ENCODE results near the gene DRAXIN. TPM values are rescaled to one million over a fixed set of nuclear protein-coding genes. Genes with fewer than 3 reads are reported as not detected.

The DRAXIN gene
- total RNA-seq, 1 experiment from 2014 or later, result 5.5 TPM

DNA sequence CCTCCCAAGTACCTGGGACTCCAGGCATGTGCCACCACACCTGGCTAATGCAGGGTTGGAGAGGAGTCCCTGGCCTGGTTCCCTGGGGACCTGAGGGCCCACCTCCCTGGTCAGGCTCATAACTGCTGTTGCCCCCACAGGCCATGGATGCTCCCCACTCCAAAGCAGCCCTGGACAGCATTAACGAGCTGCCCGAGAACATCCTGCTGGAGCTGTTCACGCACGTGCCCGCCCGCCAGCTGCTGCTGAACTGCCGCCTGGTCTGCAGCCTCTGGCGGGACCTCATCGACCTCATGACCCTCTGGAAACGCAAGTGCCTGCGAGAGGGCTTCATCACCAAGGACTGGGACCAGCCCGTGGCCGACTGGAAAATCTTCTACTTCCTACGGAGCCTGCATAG lies 23.0 kb upstream of the DRAXIN start:
- no peak overlapping the region for H3K4me3 ChIP-seq (ENCODE audit: low read depth, low read length, poor library complexity, severe bottlenecking)
- POLR2A ChIA-PET (ENCODE audit: low non-redundant PET), result no interaction called here
- no peak overlapping the region for H3K27ac ChIP-seq (ENCODE audit: low read depth, low read length, poor library complexity, severe bottlenecking)
- TF ChIP-seq, protein P1, sequence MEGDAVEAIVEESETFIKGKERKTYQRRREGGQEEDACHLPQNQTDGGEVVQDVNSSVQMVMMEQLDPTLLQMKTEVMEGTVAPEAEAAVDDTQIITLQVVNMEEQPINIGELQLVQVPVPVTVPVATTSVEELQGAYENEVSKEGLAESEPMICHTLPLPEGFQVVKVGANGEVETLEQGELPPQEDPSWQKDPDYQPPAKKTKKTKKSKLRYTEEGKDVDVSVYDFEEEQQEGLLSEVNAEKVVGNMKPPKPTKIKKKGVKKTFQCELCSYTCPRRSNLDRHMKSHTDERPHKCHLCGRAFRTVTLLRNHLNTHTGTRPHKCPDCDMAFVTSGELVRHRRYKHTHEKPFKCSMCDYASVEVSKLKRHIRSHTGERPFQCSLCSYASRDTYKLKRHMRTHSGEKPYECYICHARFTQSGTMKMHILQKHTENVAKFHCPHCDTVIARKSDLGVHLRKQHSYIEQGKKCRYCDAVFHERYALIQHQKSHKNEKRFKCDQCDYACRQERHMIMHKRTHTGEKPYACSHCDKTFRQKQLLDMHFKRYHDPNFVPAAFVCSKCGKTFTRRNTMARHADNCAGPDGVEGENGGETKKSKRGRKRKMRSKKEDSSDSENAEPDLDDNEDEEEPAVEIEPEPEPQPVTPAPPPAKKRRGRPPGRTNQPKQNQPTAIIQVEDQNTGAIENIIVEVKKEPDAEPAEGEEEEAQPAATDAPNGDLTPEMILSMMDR (conservative IDR thresholded peaks at IDR 0.05; ENCODE audit: low read depth, low read length), result no peak
- no peak for TF ChIP-seq EZH2 (IDR thresholded peaks at IDR 0.05; ENCODE audit: borderline replicate concordance, low read depth, low read length, poor library complexity, severe bottlenecking)
- no peaks in the 10 kb centered on the region for H3K4me1 ChIP-seq (ENCODE audit: insufficient read depth, low read length, poor library complexity, severe bottlenecking)
- intact Hi-C loops (cut with micrococcal nuclease; ENCODE audit: unreplicated experiment), result no loop called here
- H3K36me3 ChIP-seq (ENCODE audit: insufficient read depth, low read length, poor library complexity, severe bottlenecking), result peaks cover 8% of the 10 kb centered on the region
- no peaks in the 10 kb centered on the region for H3K9me3 ChIP-seq (ENCODE audit: low read depth, low read length, poor library complexity, severe bottlenecking)
- H3K27me3 ChIP-seq (replicated peaks; ENCODE audit: insufficient read depth, low read depth, low read length, poor library complexity), result no peaks in the 10 kb centered on the region
- DNase-seq (ENCODE audit: low spot score), result no peak
- BruUV-seq (replicated peaks), result no TSS peak
- CTCF ChIA-PET, result no interaction called here

DNA sequence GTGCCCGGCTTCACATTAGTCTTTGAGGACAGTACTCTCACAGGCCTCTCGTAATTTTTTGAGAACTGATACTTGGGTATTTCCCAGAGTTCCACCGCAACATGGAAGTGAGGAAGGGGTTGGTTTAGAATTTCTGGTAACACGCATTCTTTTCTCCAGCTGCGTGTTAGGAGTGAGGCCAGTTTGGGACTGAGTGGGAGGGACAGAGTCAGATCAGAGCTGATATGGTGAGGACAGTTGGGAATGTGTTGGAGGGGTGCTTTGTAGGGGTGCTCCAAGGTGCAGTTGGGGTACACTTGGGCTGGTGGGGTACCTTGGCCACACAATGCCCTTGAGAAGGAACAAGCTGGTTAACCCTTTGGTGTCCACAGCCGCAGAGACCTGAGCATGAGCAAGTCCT lies 20.8 kb upstream of the DRAXIN start:
- no peak for TF ChIP-seq EZH2 (IDR thresholded peaks at IDR 0.05; ENCODE audit: borderline replicate concordance, low read depth, low read length, poor library complexity, severe bottlenecking)
- TF ChIP-seq, protein P1 (conservative IDR thresholded peaks at IDR 0.05; ENCODE audit: low read depth, low read length), result no peak
- H3K27ac ChIP-seq (ENCODE audit: low read depth, low read length, poor library complexity, severe bottlenecking), result no peak overlapping the region
- H3K36me3 ChIP-seq (ENCODE audit: insufficient read depth, low read length, poor library complexity, severe bottlenecking), result peaks cover 28% of the 10 kb centered on the region
- H3K4me1 ChIP-seq (ENCODE audit: insufficient read depth, low read length, poor library complexity, severe bottlenecking), result no peaks in the 10 kb centered on the region
- ChIA-PET POLR2A (ENCODE audit: low non-redundant PET) (no interaction called here), CTCF (no interaction called here)
- intact Hi-C loops (cut with micrococcal nuclease; ENCODE audit: unreplicated experiment), result no loop called here
- no peaks in the 10 kb centered on the region for H3K9me3 ChIP-seq (ENCODE audit: low read depth, low read length, poor library complexity, severe bottlenecking)
- H3K27me3 ChIP-seq (replicated peaks; ENCODE audit: insufficient read depth, low read depth, low read length, poor library complexity), result no peaks in the 10 kb centered on the region
- BruUV-seq (replicated peaks), result no TSS peak
- DNase-seq (ENCODE audit: low spot score), result no peak
- no peak overlapping the region for H3K4me3 ChIP-seq (ENCODE audit: low read depth, low read length, poor library complexity, severe bottlenecking)

DNA sequence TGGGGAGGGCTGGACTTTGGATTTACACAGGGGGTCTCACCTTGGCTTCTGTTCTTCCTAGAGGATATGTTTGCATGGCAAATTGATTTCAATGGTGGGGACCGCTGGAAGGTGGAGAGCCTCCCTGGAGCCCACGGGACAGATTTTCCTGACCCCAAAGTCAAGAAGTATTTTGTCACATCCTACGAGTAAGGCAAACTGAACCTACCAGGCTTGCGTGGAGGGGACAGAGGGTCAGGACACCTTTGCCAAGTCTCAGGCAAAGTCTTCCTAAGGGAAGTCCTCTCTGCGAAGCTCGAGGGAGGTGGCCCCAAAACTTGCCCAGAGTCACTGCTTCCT lies 20.3 kb upstream of the DRAXIN start:
- H3K4me1 ChIP-seq (ENCODE audit: insufficient read depth, low read length, poor library complexity, severe bottlenecking), result no peaks in the 10 kb centered on the region
- BruUV-seq (replicated peaks), result no TSS peak
- intact Hi-C loops (cut with micrococcal nuclease; ENCODE audit: unreplicated experiment), result no loop called here
- H3K27me3 ChIP-seq (replicated peaks; ENCODE audit: insufficient read depth, low read depth, low read length, poor library complexity), result no peaks in the 10 kb centered on the region
- H3K9me3 ChIP-seq (ENCODE audit: low read depth, low read length, poor library complexity, severe bottlenecking), result no peaks in the 10 kb centered on the region
- no peak overlapping the region for H3K4me3 ChIP-seq (ENCODE audit: low read depth, low read length, poor library complexity, severe bottlenecking)
- TF ChIP-seq, protein P1 (conservative IDR thresholded peaks at IDR 0.05; ENCODE audit: low read depth, low read length), result no peak
- TF ChIP-seq EZH2 (IDR thresholded peaks at IDR 0.05; ENCODE audit: borderline replicate concordance, low read depth, low read length, poor library complexity, severe bottlenecking), result no peak
- POLR2A ChIA-PET (ENCODE audit: low non-redundant PET), result no interaction called here
- no peak for DNase-seq (ENCODE audit: low spot score)
- peaks cover 31% of the 10 kb centered on the region for H3K36me3 ChIP-seq (ENCODE audit: insufficient read depth, low read length, poor library complexity, severe bottlenecking)
- H3K27ac ChIP-seq (ENCODE audit: low read depth, low read length, poor library complexity, severe bottlenecking), result no peak overlapping the region
- CTCF ChIA-PET, result no interaction called here
